Lung (tissue), 12 donors: Measurements from ENCODE around the gene ERICH2. TPM values are rescaled to one million over a fixed set of nuclear protein-coding genes. Genes with fewer than 3 reads are reported as not detected.

Experiments
- ATAC-seq: fragments of 200-7000 bp; cut with Tn5 transposase; one replicate; pipeline ENCODE4 v1.9.1; 2020; ENCODE audit warnings: moderate number of reproducible peaks; ENCODE audit not compliant: insufficient read depth, low FRiP score
- DNase-seq, 3 donors: peaks; one replicate each; pipeline ENCODE4 v3.0.0-alpha.2; 2013 to 2017
- H3K27ac ChIP-seq, 2 donors: one replicate each; pipeline ENCODE4 v1.5.1; 2013; ENCODE audit warnings: mild to moderate bottlenecking in 2 of 2, moderate library complexity in 2 of 2, control low read depth in 1 of 2, inconsistent platforms in 1 of 2, low read depth in 1 of 2, low read length in 1 of 2
- H3K27me3 ChIP-seq, 3 donors: one replicate each; pipeline ENCODE4 v1.5.1; 2013; ENCODE audit warnings: low read length in 2 of 3; ENCODE audit not compliant: control insufficient read depth in 3 of 3, insufficient read depth in 3 of 3
- H3K36me3 ChIP-seq, 4 donors: one replicate each; pipeline ENCODE4 v1.5.1; 2013; ENCODE audit warnings: low read length in 4 of 4, mild to moderate bottlenecking in 1 of 4, moderate library complexity in 1 of 4; ENCODE audit not compliant: control insufficient read depth in 4 of 4, insufficient read depth in 4 of 4
- H3K4me1 ChIP-seq, 5 donors: one replicate each; pipeline ENCODE4 v1.5.1; 2013; ENCODE audit warnings: low read length in 5 of 5, mild to moderate bottlenecking in 2 of 5, moderate library complexity in 1 of 5; ENCODE audit not compliant: control insufficient read depth in 5 of 5, insufficient read depth in 5 of 5
- H3K4me3 ChIP-seq: one replicate; pipeline ENCODE4 v1.5.1; 2013; ENCODE audit warnings: mild to moderate bottlenecking, control low read depth, moderate library complexity
- H3K9ac ChIP-seq, 2 donors: one replicate each; pipeline ENCODE4 v1.5.1; 2013; ENCODE audit warnings: low read length in 2 of 2, control low read depth in 1 of 2; ENCODE audit not compliant: insufficient read depth in 1 of 2
- H3K9me3 ChIP-seq, 4 donors: one replicate each; pipeline ENCODE4 v1.5.1; 2013; ENCODE audit warnings: low read length in 3 of 4, mild to moderate bottlenecking in 1 of 4, moderate library complexity in 1 of 4; ENCODE audit not compliant: control insufficient read depth in 4 of 4, insufficient read depth in 3 of 4
- WGBS, 2 donors: extraction: QIAGEN DNeasy Blood & Tissue Kit; methylation state at CpG; one replicate each; pipeline ENCODE4 v1.1.7; 2013; 5-methylcytosine and 5-hydroxymethylcytosine counted together
- polyA plus RNA-seq, 2 donors: library from polyadenylated mRNA; stranded (reverse); fragments of 200-250 nt; gene quantifications; one replicate each; pipeline ENCODE4 v1.2.1, GENCODE V29; 2013
- total RNA-seq, 2 donors: library from RNA; depleted of rRNA in 1 of 2; stranded (reverse); fragments of >200 nt in 1 of 2; gene quantifications; one replicate each; pipeline ENCODE4 v1.2.1, GENCODE V29; 2014 to 2021
- TF ChIP-seq, protein P1 (sequence below): IDR thresholded peaks from 2 replicates; pipeline ENCODE4 v1.5.1; 2012; ENCODE audit warnings: mild to moderate bottlenecking; ENCODE audit errors: control extremely low read depth, extremely low read depth
- donor health status: control.
- donor health status: control.
- donor health status: Bipolar disorder and iron deficiency.
- donor health status: healthy.
- donor health status: DM: yes; HTN: yes; CAD: no.

The ERICH2 gene
- total and polyA plus RNA-seq, 4 donors = 4.6 to 34.9 (median 11.3) TPM

DNA sequence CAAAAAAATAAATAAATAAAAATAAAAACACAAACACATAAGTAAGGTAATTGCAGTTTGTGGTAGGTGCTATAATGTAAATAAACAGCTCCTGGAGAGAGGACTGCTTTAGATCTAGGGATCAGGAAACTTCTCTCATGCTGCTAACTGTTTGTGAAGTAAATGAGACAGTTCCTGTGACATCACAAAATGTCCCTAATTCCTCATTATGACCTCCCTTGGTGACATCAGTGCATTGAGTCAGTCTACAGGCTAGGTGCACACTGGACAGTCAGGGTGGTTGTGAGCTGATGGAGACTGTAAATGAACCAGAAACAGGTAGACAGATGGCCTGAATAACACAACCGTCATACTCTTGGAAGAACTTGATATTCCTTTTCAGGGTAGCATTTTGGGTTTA is 13.4 kb downstream of the ERICH2 start:
- no peak for ATAC-seq
- TF ChIP-seq, protein P1, sequence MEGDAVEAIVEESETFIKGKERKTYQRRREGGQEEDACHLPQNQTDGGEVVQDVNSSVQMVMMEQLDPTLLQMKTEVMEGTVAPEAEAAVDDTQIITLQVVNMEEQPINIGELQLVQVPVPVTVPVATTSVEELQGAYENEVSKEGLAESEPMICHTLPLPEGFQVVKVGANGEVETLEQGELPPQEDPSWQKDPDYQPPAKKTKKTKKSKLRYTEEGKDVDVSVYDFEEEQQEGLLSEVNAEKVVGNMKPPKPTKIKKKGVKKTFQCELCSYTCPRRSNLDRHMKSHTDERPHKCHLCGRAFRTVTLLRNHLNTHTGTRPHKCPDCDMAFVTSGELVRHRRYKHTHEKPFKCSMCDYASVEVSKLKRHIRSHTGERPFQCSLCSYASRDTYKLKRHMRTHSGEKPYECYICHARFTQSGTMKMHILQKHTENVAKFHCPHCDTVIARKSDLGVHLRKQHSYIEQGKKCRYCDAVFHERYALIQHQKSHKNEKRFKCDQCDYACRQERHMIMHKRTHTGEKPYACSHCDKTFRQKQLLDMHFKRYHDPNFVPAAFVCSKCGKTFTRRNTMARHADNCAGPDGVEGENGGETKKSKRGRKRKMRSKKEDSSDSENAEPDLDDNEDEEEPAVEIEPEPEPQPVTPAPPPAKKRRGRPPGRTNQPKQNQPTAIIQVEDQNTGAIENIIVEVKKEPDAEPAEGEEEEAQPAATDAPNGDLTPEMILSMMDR = no peak

GRCh38 chr2:170798996-170799395 is 28.8 kb downstream of the ERICH2 start:
- DNase-seq (no peak), ATAC-seq (no peak)
- Histone ChIP-seq H3K9ac (no peak overlapping the region), H3K4me1 (no peaks in the 10 kb centered on the region), H3K4me3 (no peak overlapping the region), H3K9me3 (no peaks in the 10 kb centered on the region), H3K27me3 (no peaks in the 10 kb centered on the region), H3K27ac (no peak overlapping the region), H3K36me3 (no peaks in the 10 kb centered on the region)
- TF ChIP-seq, protein P1 = no peak

More for the DNA sequence above, 13.4 kb downstream of the ERICH2 start:
- H3K4me1 ChIP-seq = no peaks in the 10 kb centered on the region
- WGBS, 2 donors = 93 to 94% methylated on average over 1 of the region's 1 CpG
- peaks cover 0 to 2% (median 0%) of the 10 kb centered on the region in 4 donors for H3K9me3 ChIP-seq
- H3K9ac ChIP-seq = no peak overlapping the region
- no peak overlapping the region for H3K27ac ChIP-seq
- H3K36me3 ChIP-seq = no peaks in the 10 kb centered on the region
- no peak for DNase-seq
- no peak overlapping the region for H3K4me3 ChIP-seq
- no peaks in the 10 kb centered on the region for H3K27me3 ChIP-seq

DNA sequence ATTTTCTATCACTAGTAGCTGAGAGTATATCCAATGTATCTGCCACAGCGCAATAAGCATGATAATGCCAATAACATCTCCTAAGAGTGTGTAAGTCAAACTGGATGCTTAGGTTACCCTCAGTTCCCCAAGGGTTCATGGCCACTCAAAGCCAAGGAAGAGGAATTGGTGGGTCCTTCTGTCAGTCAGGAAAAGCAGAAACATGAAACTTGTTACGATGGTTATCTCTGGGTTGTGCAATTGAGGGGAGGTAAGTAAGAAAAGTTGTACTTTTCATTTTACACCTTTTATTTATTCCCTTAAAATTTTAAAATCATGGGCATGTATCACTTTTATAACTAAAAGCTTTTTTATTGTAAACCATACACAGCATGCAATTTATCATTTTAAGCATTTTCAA is 36.4 kb downstream of the ERICH2 start:
- Histone ChIP-seq H3K36me3 (no peaks in the 10 kb centered on the region), H3K27ac (no peak overlapping the region), H3K4me3 (no peak overlapping the region), H3K27me3 (no peaks in the 10 kb centered on the region), H3K4me1 (no peaks in the 10 kb centered on the region), H3K9me3 (no peaks in the 10 kb centered on the region), H3K9ac (no peak overlapping the region)
- no peak for ATAC-seq
- no peak for DNase-seq
- TF ChIP-seq, protein P1 = no peak
- WGBS, 2 donors = 71 to 84% methylated on average over 2 of the region's 2 CpGs
